ENCODE measurements around the gene GABPB2.

The GABPB2 gene

DNA sequence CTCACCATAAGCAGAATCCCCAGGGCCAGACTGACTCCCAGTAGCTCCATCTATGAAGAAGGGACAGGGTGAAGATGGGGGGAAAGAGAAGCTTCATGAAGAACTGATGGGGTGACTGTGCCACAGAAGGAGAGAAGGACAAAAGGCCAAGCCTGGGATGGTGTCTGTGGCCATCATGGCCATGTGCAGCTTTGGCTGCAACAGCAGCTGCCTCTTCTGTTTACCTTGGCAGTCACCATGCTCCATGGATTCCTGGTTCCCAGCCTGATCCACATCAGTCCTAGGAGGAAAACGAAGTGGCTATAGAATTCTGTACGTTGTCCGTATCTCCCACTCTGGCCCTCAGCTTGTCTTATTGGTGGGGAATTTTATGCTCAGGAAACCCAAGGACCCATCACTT is 63.8 kb downstream of the GABPB2 start:
- DNase-seq (ENCODE audit: extremely low read depth, low read depth), result no peak
- TF ChIP-seq, protein P1, sequence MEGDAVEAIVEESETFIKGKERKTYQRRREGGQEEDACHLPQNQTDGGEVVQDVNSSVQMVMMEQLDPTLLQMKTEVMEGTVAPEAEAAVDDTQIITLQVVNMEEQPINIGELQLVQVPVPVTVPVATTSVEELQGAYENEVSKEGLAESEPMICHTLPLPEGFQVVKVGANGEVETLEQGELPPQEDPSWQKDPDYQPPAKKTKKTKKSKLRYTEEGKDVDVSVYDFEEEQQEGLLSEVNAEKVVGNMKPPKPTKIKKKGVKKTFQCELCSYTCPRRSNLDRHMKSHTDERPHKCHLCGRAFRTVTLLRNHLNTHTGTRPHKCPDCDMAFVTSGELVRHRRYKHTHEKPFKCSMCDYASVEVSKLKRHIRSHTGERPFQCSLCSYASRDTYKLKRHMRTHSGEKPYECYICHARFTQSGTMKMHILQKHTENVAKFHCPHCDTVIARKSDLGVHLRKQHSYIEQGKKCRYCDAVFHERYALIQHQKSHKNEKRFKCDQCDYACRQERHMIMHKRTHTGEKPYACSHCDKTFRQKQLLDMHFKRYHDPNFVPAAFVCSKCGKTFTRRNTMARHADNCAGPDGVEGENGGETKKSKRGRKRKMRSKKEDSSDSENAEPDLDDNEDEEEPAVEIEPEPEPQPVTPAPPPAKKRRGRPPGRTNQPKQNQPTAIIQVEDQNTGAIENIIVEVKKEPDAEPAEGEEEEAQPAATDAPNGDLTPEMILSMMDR (IDR thresholded peaks at IDR 0.05; ENCODE audit: low read depth, low read length), result no peak

DNA sequence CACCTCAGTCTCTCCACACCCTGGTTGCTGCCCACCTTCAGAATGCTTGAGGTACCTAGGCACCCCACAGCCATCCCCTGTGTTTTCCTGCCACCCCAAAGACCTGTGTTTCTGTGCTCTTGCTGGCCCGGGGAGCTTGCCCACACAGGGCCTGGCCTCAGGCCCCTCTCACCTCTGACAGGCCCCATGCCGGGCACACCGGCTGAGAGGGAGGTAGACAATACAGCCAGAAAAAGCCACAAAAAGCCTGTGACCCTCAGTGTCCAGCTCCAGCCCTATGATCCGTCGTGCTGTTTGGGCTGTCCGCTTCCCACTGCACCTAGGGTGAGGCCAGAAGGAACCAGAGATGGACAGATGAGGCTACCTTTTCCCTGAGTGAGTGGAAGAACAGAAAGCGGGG is 64.4 kb downstream of the GABPB2 start:
- TF ChIP-seq, protein P1 (IDR thresholded peaks at IDR 0.05; ENCODE audit: low read depth, low read length), result no peak
- no peak for DNase-seq (ENCODE audit: extremely low read depth, low read depth)

DNA sequence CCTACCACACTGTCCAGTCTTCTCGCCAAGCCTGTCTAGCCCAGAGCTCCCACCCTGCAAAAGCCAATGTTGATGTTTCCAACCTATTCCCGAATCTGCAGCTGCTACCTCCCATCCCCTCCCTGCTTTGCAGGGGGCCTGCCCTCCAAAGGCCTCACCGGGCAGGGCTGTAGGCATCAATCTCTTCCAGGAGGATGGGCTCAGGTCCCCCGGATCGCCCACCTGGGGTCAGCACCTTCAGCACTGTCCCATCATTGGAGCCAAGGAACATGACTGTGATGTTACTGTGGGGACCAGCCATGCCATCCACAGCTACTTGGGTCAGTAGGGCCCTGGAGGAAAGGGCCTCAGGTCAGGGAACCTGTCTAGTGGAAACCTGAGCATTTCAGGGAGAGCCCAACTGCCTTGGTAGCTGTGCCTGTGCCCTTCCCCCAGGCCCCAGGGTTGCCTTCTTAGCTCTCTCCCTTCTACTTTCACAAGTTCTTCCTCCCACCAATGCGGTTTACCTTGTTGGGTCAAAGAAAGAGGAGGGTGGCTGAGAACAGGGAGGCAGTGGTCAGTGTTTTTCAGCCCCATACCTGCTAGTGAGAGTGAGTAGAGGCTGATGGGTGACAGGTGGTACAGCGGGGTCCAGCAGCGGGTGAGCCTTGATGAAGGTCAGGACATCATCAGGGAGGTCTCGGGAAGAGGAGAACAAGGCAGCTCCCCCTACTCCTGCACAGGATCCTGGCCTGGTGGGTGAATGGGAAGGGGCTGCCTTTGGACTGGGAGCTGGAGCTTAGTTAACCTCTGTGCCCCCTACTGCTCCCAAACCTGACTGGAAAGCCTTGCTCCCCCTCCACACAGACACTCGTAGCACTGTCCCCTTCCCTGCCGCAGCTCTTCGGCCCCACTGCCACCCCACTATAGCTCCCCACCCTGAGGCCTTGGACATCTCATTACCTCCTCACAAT is 65.1 kb downstream of the GABPB2 start:
- DNase-seq (ENCODE audit: extremely low read depth, low read depth), result no peak

DNA sequence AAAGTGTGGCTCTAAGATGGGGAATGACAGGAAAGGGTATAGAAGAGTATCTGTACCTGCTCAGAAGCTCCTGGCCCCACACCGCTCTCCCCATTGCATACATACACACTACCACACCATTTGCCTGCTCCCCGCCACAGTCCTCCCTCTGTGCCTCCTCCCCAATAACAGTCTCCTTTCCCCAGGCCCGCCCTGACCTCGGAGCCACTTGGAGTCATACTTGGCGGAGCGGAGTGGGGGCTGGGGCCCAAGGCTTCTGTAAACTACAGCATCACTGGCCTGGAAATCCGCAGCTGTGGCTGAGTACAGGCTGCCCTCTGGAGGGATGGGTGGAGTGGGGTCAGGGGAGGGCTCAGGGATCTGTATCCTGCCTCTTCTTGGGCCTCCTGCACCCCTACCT is 67.2 kb downstream of the GABPB2 start:
- TF ChIP-seq, protein P1 (IDR thresholded peaks at IDR 0.05; ENCODE audit: low read depth, low read length), result no peak

More for the DNA sequence above, 65.1 kb downstream of the GABPB2 start:
- TF ChIP-seq, protein P1 (IDR thresholded peaks at IDR 0.05; ENCODE audit: low read depth, low read length), result no peak

DNA sequence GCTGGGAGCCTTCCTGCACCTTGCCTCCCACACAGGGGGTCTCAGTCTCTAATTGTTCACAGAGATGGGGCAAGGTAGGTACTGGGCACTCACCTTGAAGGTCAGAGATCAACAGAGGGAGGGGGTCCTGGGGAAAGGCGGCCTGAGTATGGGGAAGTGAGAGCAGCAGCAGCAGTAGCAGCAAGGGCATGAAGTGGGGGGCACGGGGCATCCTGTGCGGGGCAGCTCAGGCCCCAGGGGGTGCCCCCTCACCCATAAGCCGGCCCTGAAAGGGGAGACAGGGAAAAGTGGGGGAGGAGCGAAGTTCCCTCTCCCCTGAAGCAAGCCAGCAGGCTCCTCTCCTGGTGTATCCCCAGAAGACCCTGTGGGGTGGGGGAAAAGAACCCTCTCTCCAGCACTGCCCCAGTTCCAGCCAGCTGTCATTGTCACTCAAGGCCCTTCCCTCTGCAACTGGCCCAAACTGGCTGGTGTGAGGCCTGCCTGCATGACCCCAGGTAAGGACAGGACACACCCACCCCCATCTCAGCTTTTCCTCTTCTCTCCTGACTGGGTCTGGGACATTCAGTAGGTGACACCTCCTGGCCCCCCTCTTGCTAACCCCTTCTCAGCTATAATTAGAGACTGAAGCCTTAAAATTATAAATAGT is 72.0 kb downstream of the GABPB2 start:
- no peak for DNase-seq (ENCODE audit: extremely low read depth, low read depth)
- TF ChIP-seq, protein P1 (IDR thresholded peaks at IDR 0.05; ENCODE audit: low read depth, low read length), result no peak

More for the DNA sequence above, 67.2 kb downstream of the GABPB2 start:
- no peak for DNase-seq (ENCODE audit: extremely low read depth, low read depth)

DNA sequence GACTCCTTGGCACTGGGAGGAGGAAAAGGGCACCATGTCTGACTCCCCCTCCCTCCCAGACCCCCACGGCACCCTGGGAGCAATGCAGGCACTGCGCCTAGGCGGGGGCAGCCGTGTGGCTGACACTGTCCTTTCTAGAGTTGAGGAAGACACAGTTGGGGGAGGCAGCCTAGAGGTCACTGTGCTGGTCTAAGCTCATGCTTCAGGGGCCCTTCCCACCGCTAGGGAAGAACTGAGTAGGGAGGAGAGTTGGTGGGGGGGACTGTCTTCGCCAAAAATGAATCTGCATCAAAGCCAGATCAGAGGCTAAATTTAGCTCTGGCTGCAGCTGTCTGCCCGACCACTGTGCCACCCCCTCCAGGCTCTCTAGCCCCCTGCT is 72.5 kb downstream of the GABPB2 start:
- TF ChIP-seq, protein P1 (IDR thresholded peaks at IDR 0.05; ENCODE audit: low read depth, low read length), result no peak
- no peak for DNase-seq (ENCODE audit: extremely low read depth, low read depth)

DNA sequence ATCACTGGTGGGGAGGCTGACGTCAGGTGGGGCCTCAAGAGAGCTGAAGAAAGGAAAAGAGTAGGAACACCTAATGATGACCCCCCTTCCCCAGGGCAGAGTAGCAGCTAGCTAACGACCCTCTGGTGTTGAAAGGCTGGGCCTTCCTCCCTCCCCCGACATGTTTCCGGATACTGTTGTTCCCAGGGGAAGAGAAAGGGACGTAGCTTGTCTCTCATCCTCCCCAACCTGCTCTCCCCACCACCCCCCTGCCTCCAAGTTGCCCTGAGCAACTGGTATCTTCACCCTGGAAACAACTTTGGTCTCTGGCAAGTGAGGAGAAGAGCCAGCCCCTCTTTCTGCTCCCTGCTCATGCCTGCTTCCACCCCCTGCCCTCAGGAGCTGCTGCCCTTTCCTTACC is 73.4 kb downstream of the GABPB2 start:
- TF ChIP-seq, protein P1 (IDR thresholded peaks at IDR 0.05; ENCODE audit: low read depth, low read length), result no peak
- no peak for DNase-seq (ENCODE audit: extremely low read depth, low read depth)
